ENCODE measurements around the gene LACTB. TPM values are rescaled to one million over a fixed set of nuclear protein-coding genes. Genes with fewer than 3 reads are reported as not detected.

LACTB gene
- polyA plus RNA-seq, 4 donors: 15.4 to 24.3 (median 18.8) TPM

DNA sequence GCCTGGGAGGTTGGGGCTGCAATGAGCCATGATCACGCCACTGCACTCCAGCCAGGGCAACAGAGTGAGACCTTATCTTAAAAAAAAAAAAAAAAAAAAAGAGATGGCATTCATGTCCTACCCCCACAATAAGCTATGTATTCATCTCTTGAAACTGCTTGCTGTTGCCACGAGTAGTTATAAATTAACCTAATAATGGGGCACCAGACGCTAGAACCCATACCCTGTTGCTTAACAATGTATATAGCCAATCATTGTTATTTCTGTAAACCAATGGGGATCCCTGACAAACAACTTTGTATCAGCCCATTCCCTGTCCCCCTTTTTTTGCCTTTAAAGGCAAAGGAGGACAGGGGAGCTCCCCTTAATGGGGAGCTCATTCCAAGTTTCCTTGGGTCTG, 2.8 kb upstream of the LACTB start:
- no peak for DNase-seq (ENCODE audit: low read depth in 4 of 4, low spot score in 2 of 4)

GRCh38 chr15:63122002-63122875, 578 bp downstream of the LACTB start:
- DNase-seq (ENCODE audit: low read depth in 4 of 4, low spot score in 2 of 4): peak; percentile 32 to 58 (median 48)

- DNase-seq (ENCODE audit: low read depth in 4 of 4, low spot score in 2 of 4): no peak
Measured at GRCh38 chr15:63124506-63124905, 2.8 kb downstream of the LACTB start.

- DNase-seq (ENCODE audit: low read depth in 4 of 4, low spot score in 2 of 4): no peak
Measured at GRCh38 chr15:63126726-63127125, 5.1 kb downstream of the LACTB start.

- DNase-seq (ENCODE audit: low read depth in 4 of 4, low spot score in 2 of 4): no peak
Measured at GRCh38 chr15:63133786-63134185, 12.1 kb downstream of the LACTB start.

DNA sequence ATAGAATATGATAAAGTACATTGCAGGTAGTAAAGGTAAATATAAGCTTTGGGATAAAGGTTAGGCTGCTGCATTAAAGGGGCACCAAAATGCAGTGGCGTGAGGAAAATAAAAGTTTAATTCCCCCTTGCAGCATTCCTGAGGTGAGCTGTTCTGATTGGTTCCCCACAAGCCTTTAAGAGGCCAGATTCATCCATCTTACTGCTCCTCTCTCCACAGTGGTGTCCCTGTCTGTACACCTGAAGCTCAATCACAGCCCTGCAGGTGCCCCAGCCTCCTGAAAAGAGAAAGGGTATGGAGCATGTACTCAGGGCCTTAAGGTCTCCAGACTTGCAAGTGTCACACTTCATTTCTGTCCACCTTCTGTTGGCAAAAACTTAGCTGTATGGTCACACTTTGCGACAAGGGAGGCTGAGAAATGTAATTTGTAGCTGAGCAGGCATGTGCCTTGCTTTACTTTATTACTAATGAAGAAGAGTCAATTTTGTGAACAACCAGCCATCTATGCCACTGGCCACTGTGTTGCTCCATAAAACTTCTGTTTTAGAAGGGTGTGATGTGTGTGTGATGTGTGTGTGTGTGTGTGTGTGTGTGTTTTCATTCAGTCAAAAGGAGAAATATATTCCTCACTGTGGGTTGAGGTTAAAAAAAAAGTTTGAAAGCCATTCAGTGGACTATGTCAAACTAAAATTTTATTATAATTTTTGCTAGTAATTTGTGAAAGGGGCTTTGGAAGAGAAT, 12.8 kb downstream of the LACTB start:
- DNase-seq (ENCODE audit: low read depth in 4 of 4, low spot score in 2 of 4): no peak

DNA sequence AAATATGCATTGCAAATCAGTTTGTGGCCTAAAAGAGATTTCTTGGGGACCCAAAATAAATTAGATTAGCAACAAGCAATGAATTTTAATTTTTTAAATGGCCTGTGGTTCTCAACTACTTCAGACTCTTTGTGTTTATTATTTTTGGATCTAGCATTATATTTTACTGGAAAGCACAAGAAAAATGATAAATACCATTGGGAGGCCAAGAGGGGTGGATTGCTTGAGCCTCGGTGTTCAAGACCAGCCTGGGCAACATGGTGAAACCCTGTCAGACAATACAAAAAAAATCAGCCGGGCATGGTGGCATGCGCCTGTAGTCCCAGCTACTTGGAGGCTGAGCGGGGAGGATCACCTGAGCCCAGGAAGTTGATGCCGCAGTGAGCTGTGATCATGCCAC, 13.6 kb downstream of the LACTB start:
- no peak for DNase-seq (ENCODE audit: low read depth in 4 of 4, low spot score in 2 of 4)

DNA sequence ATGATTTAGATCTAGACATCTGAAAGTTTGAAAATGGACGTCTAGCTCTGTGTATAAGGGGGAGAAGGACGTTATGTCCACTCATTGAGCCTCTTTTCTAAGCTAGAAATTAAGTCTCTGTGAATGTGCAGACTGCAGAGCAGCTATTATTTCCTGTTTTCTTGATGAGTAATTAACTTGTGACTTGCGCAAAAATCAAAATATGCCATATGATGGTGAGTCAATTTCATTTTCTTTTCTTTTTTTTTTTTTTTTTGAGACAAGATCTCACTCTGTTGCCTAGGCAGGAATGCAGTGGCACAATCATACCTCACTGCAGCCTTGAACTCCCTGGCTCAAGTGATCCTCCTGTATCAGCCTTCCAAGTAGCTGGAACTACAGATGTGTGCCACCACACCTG, 14.1 kb downstream of the LACTB start:
- no peak for DNase-seq (ENCODE audit: low read depth in 4 of 4, low spot score in 2 of 4)

- DNase-seq (ENCODE audit: low read depth in 4 of 4, low spot score in 2 of 4): no peak
Measured at GRCh38 chr15:63136742-63137141, 15.1 kb downstream of the LACTB start.

DNA sequence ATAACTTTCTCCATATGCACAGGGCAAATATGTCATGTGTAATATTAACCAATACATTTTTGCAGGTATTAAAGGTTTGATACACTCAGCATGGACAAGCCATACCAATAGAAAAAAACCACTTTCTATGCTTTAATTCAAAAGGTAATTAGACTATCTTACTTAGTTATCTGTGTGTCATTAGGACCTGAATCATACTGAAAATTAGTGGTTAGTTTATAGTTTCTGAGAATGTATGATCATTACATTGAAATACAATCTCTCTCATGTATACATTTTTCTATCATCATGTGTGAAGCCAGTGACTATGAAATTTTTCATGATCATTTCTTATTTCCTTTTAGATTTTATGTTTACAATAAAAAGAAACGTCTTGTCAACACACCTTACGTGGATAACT, 19.3 kb downstream of the LACTB start:
- no peak for DNase-seq (ENCODE audit: low read depth in 4 of 4, low spot score in 2 of 4)

GRCh38 chr15:63145426-63145825, 23.8 kb downstream of the LACTB start:
- no peak for DNase-seq (ENCODE audit: low read depth in 4 of 4, low spot score in 2 of 4)

DNA sequence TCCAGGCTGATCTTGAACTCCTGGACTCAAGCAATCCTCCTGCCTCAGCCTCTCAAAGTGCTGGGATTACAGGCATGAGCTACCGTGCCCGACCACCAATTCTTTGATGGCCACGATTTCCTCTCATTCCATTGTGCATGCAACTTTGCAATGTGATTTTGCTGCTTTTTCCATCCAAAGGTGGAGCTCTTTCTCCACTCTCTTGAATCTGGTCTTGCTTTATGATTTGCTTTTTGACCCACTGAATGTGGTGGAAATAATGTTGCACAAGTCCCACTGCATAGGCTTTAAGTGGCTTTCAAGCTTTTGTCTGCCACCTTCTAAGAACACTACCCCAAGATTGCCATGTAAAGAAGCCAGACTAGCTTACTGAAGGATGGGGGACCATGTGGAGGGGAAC, 25.0 kb downstream of the LACTB start:
- no peak for DNase-seq (ENCODE audit: low read depth in 4 of 4, low spot score in 2 of 4)

DNA sequence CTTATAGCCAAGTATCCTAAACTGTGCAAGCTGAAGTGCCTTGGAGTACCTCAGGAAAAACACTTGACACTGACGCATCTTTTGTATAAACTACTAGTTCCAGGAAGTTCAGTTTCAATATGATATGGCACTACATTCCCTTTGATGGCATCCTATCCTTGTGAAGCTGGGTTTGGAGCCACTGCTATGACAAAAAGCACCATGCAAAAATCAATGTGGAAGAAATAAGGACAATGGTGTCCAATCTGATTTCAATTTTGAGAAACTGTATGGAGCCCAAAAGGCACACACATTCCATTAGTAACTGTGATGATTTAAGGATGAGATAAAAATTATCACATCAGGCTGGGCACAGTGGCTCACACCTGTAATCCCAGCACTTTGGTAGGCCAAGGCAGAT, 30.0 kb downstream of the LACTB start:
- no peak for DNase-seq (ENCODE audit: low read depth in 4 of 4, low spot score in 2 of 4)

GRCh38 chr15:63155486-63155885, 33.8 kb downstream of the LACTB start:
- DNase-seq (ENCODE audit: low read depth in 4 of 4, low spot score in 2 of 4): no peak

GRCh38 chr15:63156086-63156710, 34.5 kb downstream of the LACTB start:
- DNase-seq (ENCODE audit: low read depth in 4 of 4, low spot score in 2 of 4): peak in 1 of 4 donors; percentile 21

GRCh38 chr15:63156755-63157117, 35.1 kb downstream of the LACTB start:
- DNase-seq (ENCODE audit: low read depth in 4 of 4, low spot score in 2 of 4): peak; percentile 48 to 75 (median 53)

DNA sequence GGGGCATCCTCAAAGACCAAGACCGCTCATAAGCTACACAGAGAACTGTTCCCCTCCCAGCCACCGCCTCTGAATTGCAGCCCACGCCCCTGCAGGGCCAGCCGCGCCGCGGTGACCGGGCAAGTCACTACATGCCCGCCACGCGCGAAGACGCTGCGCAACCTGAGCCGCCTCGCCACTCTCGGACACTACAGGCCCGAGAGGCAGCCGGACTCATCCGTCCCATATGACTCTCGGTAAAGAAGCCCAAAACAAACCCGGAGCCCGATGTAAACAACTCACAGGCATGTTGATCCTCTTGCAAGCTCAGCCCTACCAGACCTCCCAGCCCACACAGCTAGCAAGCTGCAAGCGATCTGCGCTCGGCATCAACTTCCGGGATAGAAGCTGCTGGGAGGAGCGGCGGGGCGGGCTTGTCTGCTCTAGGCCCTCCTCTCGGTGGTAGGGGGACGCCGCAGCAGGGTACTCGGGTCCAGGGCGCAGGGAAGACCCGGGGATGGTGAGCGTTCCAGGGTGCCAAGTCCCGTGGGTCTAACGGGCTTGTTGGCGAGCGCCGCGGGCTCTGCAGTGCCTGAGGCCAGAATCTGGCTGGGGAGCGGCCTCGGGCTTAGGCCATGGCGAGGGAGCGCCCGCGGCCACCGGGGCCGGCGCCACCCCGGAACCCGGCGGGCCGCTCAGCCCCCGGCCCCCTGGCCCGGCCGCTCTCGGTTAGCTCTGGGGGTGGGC, 35.6 kb downstream of the LACTB start, which contains the start of gene RPS27L:
Gene RPS27L (minus strand): TSS at position 360 of the 726 bp plus-strand sequence. CDS start 72 bp downstream, at position 288.
- peak; percentile 83 to 92 (median 91) for DNase-seq (ENCODE audit: low read depth in 4 of 4, low spot score in 2 of 4)

GRCh38 chr15:63157891-63158431, 36.3 kb downstream of the LACTB start:
- peak; percentile 52 to 86 (median 72) for DNase-seq (ENCODE audit: low read depth in 4 of 4, low spot score in 2 of 4)

DNA sequence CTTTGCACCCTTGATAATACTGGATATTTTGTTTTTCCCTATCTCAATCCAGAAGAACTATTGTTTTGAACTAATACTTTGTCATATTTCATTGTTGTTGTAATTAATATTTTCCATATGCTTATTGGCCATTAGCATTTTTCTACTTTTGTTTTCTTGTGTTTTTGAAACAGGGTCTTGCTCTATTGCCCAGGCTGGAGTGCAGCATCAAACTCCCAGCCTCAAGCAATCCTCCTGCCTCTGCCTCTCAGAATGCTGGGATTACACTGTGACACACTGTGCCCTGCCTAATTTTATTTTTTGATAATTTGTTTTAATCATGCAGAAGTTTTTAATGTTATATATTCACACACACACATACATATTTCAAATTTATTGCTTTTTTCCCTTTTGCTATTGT, 39.0 kb downstream of the LACTB start:
- no peak for DNase-seq (ENCODE audit: low read depth in 4 of 4, low spot score in 2 of 4)

- no peak for DNase-seq (ENCODE audit: low read depth in 4 of 4, low spot score in 2 of 4)
Measured at GRCh38 chr15:63163217-63163616, 41.6 kb downstream of the LACTB start.

Measured in left renal cortex interstitium (tissue), 4 donors.